Stomach (tissue), 4 donors: ENCODE data around the gene GRK4.

Source experiments
- CTCF ChIP-seq, 7 experiments: fragments of 450-650 bp in 4 of 7; fragments of 200-600 bp in 3 of 7; sonication (generic) in 3 of 7; IDR thresholded peaks; one replicate each; pipeline ENCODE4 v1.5.1; 2016 to 2019; ENCODE audit warnings: antibody characterized with exemption in 7 of 7, control low read depth in 2 of 7, mild to moderate bottlenecking in 1 of 7
- EP300 ChIP-seq: sonication (generic); formaldehyde crosslinking; IDR thresholded peaks from one replicate; pipeline ENCODE4 v1.6.1; 2017; ENCODE audit warnings: antibody characterized with exemption
- POLR2A ChIP-seq, 4 donors: fragments of 450-650 bp; IDR thresholded peaks; one replicate each; pipeline ENCODE4 v1.6.1; 2016; ENCODE audit warnings: antibody characterized with exemption in 4 of 4, control low read depth in 2 of 4, mild to moderate bottlenecking in 1 of 4, moderate library complexity in 1 of 4
- POLR2AphosphoS5 ChIP-seq, 3 donors: sonication (generic); formaldehyde crosslinking; IDR thresholded peaks; one replicate each; pipeline ENCODE4 v1.6.1; 2016; ENCODE audit warnings: antibody characterized with exemption in 3 of 3

DNA sequence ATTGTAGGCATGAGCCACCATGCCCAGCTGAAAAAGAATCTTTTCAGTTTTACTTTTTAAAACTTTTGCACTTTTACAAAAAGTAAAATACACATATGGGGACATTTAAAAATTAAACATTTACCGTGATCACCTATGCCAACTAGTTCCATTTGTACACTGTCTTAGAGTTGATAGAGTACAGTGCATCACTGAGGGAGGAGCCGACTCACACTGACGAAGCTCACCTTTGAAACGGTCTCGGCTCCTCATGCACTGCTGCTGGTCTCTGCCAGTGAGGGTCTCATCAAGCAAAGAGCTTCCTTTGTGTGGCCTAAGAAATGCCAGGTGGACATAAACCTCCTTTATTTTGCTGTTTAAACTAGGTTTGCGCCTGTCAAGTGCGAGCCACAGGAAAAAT, 50.0 kb downstream of the GRK4 start:
- no peak for TF ChIP-seq POLR2AphosphoS5 (IDR thresholded peaks at IDR 0.05)
- no peak for TF ChIP-seq CTCF (IDR thresholded peaks at IDR 0.05)
- TF ChIP-seq EP300, result no peak
- TF ChIP-seq POLR2A (IDR thresholded peaks at IDR 0.05), result no peak
